GM18870 (cell line): Measurements from ENCODE around the gene PHF1.

Experiments
- ATAC-seq: cut with Tn5 transposase; IDR thresholded peaks from one replicate; pipeline ENCODE4 v1.9.1; 2021; ENCODE audit warnings: moderate library complexity; ENCODE audit not compliant: unreplicated experiment

The PHF1 gene

DNA sequence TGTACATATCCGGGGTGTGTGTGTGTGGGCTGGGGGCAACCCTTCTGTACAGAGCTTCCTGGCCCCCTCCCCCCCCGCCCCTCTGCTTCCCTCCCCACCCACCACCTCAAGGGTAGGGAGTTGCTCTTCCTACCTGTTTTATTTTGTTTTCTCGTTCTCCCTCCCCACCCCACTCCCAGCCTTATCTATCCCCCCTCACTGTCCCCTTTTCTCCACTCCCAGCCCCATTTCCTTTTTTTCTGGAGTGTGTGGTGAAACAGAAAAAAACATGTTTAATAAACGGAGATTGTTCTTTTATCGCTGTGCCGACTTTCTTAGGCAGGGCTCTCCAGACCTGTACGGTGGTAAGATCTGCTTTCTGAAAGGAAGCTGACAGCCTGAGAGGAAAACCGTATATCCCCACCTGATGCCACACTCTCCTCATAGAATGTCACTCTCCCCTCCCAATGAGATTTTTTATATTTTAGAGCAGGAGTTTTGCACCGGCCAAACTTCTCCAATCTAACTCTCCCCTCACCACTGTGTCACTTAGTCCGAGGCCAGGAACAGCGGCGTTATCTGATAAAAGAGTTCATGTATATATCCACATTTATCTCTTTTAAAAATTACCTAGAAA is 42.7 kb downstream of the PHF1 start:
- no peak for ATAC-seq

DNA sequence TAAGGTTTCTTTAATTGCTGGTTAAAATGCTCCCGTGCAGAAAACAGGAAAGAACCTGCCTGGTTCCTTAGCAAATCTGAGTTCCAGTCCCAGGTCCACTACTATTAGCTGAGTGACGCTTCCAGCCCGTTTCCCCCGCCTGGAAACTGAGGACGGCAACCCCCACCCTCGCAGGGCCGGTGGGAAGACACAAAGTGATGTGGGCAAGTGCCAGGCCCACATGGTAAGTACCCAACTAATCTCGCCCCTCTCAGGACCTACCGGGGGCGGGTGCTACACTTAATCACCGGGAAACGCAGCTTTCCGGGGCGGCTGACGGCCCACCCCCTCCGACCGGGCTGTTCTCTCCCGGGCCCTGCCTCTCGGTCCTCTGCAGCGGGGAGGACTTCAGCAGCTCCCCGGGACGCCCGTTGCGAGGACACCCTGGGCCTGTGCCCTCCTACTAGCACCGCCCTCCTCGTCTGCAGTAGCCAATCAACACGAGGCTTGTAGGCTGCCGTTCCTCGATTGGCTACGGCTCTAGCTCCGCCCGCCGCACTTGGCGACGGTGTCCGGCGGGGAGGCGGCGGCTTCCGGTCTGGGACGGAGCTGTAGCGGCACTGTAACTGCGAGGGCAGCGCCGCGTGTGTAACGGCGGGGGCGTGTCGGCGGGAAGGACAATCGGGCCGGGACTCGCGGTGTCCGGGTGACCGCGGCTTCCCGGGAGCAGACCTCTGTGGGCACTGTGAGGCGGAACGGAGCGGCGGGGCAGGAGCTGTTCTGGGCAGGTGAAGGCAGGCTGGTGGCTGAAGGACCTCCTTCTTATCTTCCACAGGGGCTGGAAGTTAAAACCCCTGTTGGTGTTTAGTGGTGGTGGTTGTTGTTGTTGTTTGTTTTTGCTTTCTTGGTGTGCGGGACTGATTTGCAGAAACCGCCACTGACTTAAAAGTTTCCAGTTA is 43.5 kb downstream of the PHF1 start, which contains the start of gene ZBTB9:
ZBTB9 (plus strand) TSS at position 568 of the 938 bp plus-strand sequence. CDS start 525 bp downstream, outside the sequence.
- peak; percentile 88 for ATAC-seq

DNA sequence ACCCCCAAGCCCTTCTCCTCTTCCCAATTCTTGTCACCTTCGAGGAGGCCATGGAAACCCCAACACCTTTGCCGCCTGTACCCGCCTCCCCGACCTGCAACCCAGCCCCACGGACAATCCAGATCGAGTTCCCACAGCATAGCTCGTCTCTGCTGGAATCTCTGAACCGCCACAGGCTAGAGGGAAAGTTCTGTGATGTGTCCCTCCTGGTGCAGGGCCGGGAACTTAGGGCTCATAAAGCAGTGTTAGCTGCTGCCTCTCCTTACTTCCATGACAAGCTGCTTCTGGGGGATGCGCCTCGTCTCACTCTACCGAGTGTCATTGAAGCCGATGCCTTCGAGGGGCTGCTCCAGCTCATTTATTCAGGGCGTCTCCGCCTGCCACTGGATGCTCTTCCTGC is 44.2 kb downstream of the PHF1 start:
- no peak for ATAC-seq

DNA sequence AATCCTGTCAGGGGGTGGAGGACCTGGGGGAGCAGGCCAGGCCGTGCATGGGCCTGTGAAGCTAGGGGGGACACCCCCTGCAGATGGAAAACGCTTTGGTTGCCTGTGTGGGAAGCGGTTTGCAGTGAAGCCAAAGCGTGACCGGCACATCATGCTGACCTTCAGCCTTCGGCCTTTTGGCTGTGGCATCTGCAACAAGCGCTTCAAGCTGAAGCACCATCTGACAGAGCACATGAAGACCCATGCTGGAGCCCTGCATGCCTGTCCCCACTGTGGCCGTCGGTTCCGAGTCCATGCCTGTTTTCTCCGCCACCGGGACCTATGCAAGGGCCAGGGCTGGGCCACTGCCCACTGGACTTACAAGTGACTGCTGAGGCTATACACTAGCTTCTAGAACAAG is 45.3 kb downstream of the PHF1 start:
- no peak for ATAC-seq

DNA sequence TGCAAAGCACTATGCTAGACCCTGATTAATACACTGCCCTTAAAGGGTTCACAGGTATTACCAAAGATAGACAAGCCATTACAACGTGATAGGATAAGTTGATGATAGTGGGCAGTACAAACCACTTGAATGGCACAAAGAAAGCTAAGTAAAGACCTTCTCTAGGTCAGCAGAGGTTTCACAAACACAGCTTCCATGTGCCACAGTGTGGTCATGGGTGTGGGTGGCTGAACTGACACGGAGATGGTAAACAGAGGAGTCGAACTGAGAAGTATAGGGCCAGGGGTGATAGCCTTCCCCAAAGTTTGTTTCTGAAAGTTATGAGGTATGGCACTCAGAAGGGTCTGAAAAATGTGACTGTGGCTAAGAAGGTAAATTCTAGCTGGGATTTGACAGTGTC is 47.9 kb downstream of the PHF1 start:
- ATAC-seq = no peak

DNA sequence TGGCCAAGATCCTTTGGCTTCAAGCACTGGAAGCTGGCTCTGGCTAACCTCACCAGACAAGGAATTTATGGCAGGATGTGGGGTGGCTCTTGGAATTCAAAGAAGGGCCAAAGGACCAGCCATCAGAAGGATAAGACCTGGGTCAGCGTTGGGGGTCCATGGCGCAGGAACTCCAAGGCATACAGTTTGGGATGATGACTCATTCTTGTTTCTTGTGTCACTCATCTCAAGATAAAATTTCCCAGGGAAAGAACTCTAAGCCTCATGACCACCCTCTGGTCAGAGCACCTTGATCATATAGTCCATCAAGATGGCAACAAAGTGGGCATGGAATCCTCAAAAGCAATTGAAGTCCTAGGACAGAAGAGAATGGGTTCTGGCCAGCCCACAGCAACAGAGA is 48.4 kb downstream of the PHF1 start:
- no peak for ATAC-seq
